SK-N-MC (cell line): ENCODE measurements around the gene GJC1.
"Not testable (repeated sequence)": the region's sequence is repeated elsewhere in the genome, so short reads cannot be mapped to it uniquely, and the experiment has no call there.

Experiments used
- DNase-seq: peaks from one replicate; pipeline ENCODE4 v3.0.0-alpha.2; 2011; ENCODE audit warnings: low read depth, low spot score
- H3K27ac ChIP-seq: fragments of 200-600 bp; sonication (generic); 2 replicates; pipeline ENCODE4 v1.5.1; 2016; ENCODE audit warnings: mixed run types
- H3K36me3 ChIP-seq: fragments of 200-600 bp; sonication (generic); 2 replicates; pipeline ENCODE4 v1.6.1; 2017; ENCODE audit warnings: antibody characterized with exemption, low read length, mixed read lengths; ENCODE audit not compliant: insufficient read depth
- H3K4me3 ChIP-seq: fragments of 200-600 bp; sonication (generic); 2 replicates; pipeline ENCODE4 v1.5.1; 2016
- H3K9ac ChIP-seq: fragments of 200-600 bp; sonication (generic); 2 replicates; pipeline ENCODE4 v1.8.0; 2017; ENCODE audit warnings: mixed run types, mixed read lengths; ENCODE audit not compliant: insufficient read length
- H3K9me3 ChIP-seq: fragments of 200-600 bp; sonication (generic); 2 replicates; pipeline ENCODE4 v1.6.1; 2017; ENCODE audit warnings: low read depth, mild to moderate bottlenecking, antibody characterized with exemption, low read length, moderate library complexity, mixed read lengths
- EZH2 ChIP-seq: fragments of 200-600 bp; sonication (generic); IDR thresholded peaks from one replicate; pipeline ENCODE4 v1.6.1; 2017; ENCODE audit warnings: antibody characterized with exemption
- FOXP2 ChIP-seq: optimal IDR thresholded peaks from 2 replicates; pipeline ENCODE3; 2011; ENCODE audit warnings: mild to moderate bottlenecking, moderate library complexity; ENCODE audit not compliant: insufficient read depth; ENCODE audit errors: extremely low read length, control extremely low read depth
- POLR2AphosphoS5 ChIP-seq: IDR thresholded peaks from 2 replicates; pipeline ENCODE4 v1.6.1; 2012; ENCODE audit warnings: mild to moderate bottlenecking, low read depth, low read length, borderline replicate concordance

The GJC1 gene

DNA sequence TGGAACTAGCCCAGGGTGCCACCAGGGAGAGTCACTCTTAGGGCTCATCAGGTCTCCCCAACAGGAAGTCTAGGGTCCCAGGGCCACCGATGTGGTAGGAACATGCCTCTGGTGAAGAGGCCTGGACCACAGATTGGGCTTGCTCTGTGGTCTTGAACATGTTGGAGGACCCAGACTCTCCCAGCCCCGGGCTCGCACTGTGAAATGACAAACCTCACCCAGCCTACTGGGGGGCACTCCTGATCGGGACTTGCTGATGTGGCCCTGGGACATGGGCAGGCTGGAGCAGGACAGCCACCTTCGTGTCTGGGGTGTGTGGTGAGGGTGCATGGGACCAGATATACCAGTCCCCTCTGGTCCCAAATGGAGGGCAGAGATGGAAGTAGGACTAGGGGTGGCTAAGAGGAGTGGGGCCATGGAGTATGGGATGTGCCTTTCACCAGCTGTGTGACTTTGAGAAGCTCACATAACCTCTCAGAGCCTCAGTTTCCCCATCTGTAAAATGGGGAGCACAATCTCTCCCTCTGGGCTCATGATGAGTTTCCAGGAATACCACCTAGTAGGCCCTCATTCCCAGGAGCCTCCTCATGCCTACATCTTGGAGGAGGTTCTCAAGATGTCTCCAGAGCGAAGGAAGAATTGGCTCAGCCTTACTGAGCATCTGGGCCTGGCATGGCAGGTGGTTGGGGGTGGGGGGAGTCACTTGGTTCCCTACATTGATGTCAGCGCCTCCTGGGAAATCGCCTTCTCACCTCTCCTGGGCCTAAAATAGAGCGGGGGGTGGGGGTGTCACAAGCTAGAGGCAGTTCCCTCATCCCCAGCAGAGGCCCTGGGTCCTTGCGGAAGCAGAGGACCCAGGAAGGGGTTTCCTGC is 72.8 kb downstream of the GJC1 start:
- Histone ChIP-seq H3K36me3 (no peaks in the 10 kb centered on the region), H3K27ac (no peak overlapping the region), H3K4me3 (no peak overlapping the region), H3K9me3 (no peaks in the 10 kb centered on the region), H3K9ac (no peak overlapping the region)
- DNase-seq, result no peak
- TF ChIP-seq EZH2 (no peak), FOXP2 (no peak), POLR2AphosphoS5 (no peak)

DNA sequence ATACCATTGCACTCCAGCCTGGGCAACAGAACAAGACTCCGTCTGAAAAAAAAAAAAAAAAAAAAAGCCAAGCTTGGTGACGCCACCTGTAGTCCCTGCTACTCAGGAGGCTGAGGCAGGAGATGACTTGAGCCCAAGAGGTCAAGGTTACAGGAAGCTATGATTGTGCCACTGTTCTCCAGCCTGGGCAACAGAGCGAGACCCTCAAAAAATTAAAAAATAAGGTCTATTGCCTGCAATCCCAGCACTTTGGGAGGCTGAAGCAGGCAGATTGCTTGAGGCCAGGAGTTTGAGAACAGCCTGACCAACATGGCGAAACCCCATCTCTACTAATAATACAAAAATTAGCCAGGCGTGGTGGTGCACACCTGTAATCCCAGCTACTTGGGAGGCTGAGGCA is 74.9 kb downstream of the GJC1 start:
- not testable (repeated sequence) for DNase-seq

GRCh38 chr17:44754276-44754675 is 75.8 kb downstream of the GJC1 start:
- TF ChIP-seq POLR2AphosphoS5 (no peak), FOXP2 (no peak), EZH2 (no peak)

More for the DNA sequence above, 74.9 kb downstream of the GJC1 start:
- not testable (repeated sequence) for H3K4me3 ChIP-seq, H3K27ac ChIP-seq, H3K9me3 ChIP-seq, H3K9ac ChIP-seq, H3K36me3 ChIP-seq

DNA sequence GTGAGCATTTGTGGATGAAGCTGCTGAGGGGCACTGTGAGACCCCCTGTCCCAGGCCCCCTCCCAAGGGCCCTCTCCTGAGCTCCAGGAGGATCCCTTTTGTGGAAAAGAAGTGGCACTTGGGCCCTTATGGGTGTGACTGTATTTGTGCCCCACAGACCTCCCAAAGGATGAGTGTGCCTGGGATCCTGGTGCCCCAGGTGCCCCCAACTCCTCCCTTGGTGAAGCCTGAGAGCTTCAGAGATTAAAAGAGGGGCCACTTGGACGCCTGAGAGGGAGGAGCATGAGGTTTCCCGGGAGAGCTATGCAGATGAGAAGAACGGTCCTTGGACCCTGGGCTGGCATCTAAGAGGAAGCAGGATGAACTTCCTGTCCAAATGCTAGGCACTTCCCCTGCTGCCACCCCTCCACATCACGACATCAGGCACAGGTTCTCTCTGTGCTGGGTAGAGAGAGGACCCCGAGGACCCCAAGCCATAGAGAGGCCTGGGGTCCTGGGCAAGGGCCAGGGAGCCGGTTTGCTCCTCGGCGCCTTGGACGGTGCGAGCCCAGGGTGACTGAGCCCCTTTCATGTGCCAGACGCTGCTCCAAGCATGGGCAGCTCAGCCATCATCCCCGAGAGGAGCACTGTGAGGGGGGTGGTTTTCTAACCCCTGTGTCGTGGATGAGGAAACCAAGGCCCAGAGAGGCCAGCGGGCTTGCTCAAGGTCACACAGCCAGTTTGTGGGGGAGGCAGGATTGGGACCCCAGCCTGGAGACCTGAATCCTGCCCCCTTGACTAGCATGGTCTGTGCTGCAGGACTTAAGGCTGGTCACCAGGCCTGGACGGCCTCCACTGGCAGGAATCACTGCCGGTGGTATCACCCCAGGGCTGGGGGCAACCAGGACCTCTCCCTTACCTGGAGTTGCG is 76.9 kb downstream of the GJC1 start:
- Histone ChIP-seq H3K4me3 (no peak overlapping the region), H3K36me3 (peaks cover 5% of the 10 kb centered on the region; the same call in 1 of the 2 replicates), H3K9ac (no peak overlapping the region), H3K27ac (no peak overlapping the region), H3K9me3 (no peaks in the 10 kb centered on the region)
- TF ChIP-seq EZH2 (no peak), FOXP2 (no peak), POLR2AphosphoS5 (no peak)
- DNase-seq, result no peak

More at GRCh38 chr17:44754276-44754675, 75.8 kb downstream of the GJC1 start:
- no peak for DNase-seq
- Histone ChIP-seq H3K27ac (no peak overlapping the region), H3K4me3 (no peak overlapping the region), H3K9me3 (no peaks in the 10 kb centered on the region), H3K36me3 (no peaks in the 10 kb centered on the region; the same call in 1 of the 2 replicates), H3K9ac (no peak overlapping the region)

GRCh38 chr17:44751806-44752205 is 78.3 kb downstream of the GJC1 start:
- DNase-seq, result no peak
- H3K9ac ChIP-seq, result no peak overlapping the region
- no peak overlapping the region for H3K4me3 ChIP-seq
- no peak overlapping the region for H3K27ac ChIP-seq
- H3K9me3 ChIP-seq, result no peaks in the 10 kb centered on the region
- TF ChIP-seq EZH2 (no peak), FOXP2 (no peak), POLR2AphosphoS5 (no peak)
- H3K36me3 ChIP-seq, result peaks cover 15% of the 10 kb centered on the region; the same call in 1 of the 2 replicates

GRCh38 chr17:44751331-44751730 is 78.8 kb downstream of the GJC1 start:
- Histone ChIP-seq H3K36me3 (peaks cover 15% of the 10 kb centered on the region; the same call in 1 of the 2 replicates), H3K27ac (no peak overlapping the region), H3K9ac (no peak overlapping the region), H3K9me3 (no peaks in the 10 kb centered on the region), H3K4me3 (no peak overlapping the region)
- TF ChIP-seq EZH2 (no peak), FOXP2 (no peak), POLR2AphosphoS5 (no peak)
- no peak for DNase-seq

DNA sequence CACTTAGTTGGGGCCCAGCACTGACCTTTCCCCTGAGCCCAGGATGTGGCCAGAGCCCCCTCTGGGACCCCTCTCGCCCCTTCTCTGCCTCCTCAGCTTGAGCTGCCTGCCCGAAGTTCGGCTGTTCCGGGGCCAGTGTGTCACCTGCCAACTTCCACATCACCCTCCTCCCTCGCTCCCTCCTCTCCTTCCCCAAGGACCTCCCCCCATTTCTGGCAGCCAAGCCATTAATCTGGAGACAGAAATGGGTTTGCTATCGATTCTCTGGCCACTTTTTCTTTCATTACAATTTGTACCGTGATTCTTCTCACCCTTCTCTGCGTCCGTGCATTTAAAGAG is 80.1 kb downstream of the GJC1 start:
- H3K4me3 ChIP-seq, result no peak overlapping the region
- peaks cover 15% of the 10 kb centered on the region; the same call in 1 of the 2 replicates for H3K36me3 ChIP-seq
- no peak for TF ChIP-seq POLR2AphosphoS5
- no peak for TF ChIP-seq FOXP2
- no peak for TF ChIP-seq EZH2
- H3K27ac ChIP-seq, result no peak overlapping the region
- H3K9me3 ChIP-seq, result no peaks in the 10 kb centered on the region
- no peak overlapping the region for H3K9ac ChIP-seq
- DNase-seq, result no peak

GRCh38 chr17:44749076-44749979 is 80.8 kb downstream of the GJC1 start:
- Histone ChIP-seq H3K9me3 (no peaks in the 10 kb centered on the region), H3K36me3 (peaks cover 15% of the 10 kb centered on the region; the same call in 1 of the 2 replicates), H3K9ac (no peak overlapping the region), H3K27ac (no peak overlapping the region), H3K4me3 (no peak overlapping the region)
- TF ChIP-seq EZH2 (no peak), POLR2AphosphoS5 (no peak), FOXP2 (no peak)
- no peak for DNase-seq
